MV-4-11 (cell line): Measurements from ENCODE around the gene PTCD3.

ENCODE experiments used
- DNase-seq: peaks from one replicate; lab custom pipeline; 2025; lab: John Stamatoyannopoulos, UW

PTCD3 gene

DNA sequence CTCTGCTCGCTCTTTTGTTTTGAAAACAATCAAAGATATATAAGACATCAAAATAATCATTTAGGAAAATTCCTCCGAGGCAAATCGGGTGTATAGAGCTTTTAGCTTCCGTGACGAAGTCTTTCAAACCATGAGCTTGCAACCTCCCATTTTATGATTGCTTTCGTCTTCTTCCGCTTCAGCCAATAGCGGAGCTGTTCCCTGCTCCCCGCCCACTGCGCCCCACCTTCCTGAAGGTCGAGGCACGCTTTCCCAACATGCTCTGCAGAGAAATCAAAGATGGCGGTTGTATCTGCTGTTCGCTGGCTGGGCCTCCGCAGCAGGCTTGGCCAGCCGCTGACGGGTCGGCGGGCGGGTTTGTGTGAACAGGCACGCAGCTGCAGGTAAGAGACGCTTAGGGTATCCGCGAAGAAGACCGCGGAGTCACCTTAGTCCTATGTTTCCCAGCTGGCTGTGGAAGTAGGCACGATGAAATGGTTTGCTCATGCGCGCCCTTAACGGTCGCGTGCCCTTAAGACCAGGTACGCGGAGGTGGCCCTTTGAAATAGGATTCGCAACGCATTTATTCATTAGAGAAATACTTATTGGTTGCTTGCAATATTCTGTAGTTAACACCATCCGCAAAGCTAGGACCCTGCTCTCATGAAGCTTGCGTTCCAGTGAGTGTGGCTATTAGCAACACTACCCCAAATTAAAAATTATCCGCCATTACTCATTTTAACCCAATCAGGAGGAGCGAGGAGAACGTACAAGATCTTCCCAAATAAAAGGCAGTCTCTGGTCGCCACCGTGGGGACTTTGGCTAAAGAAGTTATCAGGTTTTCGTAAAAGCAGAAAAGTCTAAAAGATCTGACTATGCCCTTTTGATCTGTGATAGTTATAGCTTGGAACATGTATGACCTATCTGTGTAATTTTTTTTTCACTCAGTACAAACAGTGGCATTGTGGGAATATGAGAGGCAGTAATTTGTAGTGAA lies at the start of gene PTCD3:
Gene PTCD3, plus strand, starts transcription at position 267 of the 977 bp plus-strand sequence. Its CDS starts 13 bp downstream, at position 280.
- peak; percentile 94 for DNase-seq

DNA sequence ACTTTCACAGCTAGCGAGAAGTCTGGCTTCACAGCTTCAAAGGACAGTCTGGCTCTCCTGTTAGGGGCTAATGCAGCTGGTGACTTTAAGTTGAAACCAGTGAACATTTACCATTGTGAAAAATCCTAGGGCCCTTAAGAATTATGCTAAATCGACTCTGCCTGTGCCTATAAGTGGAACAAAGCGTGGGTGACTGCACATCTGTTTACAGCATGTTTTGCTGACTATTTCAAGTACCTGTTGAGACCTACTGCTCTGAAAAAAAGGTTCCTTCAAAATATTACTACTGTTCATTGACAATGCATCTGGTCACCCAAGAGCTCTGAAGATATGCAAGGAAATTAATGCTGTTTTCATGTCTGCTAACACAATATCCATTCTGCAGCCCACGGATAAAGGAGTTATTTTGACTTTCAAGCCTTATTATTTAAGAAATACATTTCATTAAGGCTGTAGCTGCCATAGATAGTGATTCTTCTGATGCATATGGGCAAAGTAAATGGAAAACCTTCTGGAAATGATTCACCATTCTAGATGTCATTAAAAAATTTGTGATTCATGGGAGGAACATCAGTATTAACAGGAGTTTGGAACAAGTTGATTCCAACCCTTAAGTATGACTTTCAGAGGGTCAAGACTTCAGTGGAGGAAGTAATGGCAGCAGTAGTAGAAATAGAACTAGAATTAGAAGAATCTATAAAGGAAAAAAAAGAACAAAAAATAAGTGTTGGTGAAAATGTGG lies 49.3 kb upstream of the PTCD3 start:
- no peak for DNase-seq

DNA sequence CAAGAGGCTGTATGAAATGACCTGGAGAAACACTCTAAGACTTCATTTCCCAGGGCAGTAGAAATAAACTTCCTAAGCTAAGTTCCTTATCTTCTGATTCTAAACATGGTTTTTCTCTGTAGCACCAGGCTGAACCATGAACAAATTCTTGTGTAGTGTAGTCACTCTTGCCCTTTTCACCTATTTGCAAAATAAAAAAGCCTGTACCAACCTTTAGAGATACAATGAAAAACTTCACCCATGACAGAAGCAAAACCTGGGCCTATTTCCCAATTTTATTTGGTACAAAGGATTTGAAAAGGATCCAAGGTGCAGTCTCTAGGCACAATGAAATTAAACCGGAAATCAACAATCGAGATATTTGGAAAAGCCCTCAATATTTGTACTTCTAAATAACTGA lies 44.0 kb upstream of the PTCD3 start:
- DNase-seq: no peak

DNA sequence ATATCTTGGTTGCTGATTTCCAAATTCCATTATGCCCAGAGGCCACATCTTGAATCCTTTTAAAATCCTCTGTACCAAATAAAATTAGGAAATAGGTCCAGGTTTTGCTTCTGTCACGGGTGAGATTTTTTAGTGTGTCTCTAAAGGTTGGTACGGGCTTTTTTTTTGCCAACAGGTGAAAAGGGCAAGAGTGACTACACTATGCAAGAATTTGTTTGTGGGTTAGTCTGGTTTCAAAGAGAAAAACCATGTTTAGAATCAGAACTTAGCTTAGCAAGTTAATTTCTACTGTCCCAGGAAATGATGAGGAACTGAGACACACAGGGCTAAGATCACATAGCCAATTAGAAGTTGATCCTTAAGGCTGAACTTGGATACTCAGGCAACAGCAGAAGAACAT lies 42.0 kb upstream of the PTCD3 start:
- no peak for DNase-seq

DNA sequence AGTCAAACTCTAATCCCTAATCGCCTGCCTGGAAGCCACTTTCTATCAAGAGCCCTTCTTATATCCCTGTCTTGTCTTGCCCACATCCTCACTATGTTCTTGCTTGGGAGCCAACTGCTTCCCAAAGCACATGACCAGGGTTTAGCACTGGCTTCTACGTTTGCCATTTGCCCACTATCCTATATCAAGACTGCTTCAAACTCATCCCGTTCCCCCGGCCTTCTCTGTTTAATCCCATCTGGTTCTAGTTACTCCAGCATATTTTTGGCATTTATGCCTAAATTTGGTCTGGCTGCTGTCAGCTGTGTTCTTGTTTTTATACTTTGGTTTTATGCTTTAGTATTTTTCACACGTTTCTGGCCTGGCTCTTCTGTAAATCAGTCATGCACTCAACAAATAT lies 40.5 kb upstream of the PTCD3 start:
- no peak for DNase-seq

DNA sequence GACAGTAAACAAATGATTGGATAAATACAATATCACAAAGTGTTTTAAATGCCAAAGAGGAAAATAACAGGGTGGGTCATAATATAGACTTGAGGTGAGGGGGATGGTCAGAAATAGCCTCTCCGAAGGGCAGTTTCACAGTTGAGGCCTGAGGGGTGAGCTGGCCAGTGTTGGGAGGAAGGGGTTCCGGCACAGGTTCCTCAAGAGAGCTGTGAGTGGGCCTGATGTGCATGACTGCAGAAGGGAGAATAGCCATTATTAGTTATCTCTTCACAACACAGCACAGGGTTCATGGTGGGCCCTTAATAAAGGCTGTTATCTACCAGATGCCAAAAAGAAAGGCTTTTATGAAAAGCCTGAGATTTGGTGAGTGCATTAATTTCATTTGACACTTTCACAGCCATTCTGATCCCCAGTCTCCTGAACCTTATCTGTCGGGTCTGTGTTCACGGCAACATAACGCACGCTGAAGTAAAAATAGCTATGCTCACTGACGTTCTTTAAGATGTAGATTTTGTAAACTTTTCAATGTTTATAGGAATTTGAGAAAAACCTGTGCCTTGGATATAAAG lies 39.9 kb upstream of the PTCD3 start:
- no peak for DNase-seq

DNA sequence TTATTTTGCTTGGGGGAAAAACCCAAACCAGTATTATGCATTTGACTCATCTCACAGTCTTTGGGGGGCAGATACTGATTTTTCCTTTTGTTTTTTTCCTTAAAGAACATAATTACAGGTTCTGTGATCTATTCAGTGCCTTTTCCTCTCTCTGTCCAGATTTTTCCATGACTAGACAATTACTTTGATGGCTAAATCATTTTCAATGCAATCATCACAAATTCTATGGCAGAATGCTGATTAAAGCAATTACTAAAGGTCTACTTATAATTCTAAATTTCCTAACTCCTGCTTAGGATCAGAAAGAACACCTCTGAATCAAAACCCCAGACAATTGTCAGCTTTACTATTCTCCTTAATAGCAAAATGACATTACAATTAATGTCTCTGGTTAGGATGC lies 39.1 kb upstream of the PTCD3 start:
- no peak for DNase-seq

DNA sequence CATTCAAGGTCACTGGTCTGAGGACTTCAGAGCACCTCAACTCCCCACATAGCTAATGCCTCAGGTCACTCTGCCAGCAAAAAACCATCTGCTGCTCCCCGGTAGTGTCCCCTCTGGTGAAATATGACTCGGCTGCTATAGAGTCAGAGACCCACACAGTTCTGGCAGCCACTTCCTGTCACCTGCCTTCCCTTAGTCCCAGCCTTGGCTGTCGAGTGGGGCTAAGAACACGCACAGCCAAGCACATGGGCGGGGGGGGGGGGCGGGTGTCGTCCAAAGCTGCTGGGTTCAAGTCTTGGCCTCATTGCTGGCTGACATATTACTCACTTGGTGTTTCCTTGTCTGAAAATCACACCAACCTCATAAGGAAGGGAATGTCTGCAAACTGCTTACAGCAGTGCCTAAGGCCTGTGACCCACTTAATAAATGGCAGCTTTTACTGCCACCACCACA lies 37.9 kb upstream of the PTCD3 start:
- no peak for DNase-seq

DNA sequence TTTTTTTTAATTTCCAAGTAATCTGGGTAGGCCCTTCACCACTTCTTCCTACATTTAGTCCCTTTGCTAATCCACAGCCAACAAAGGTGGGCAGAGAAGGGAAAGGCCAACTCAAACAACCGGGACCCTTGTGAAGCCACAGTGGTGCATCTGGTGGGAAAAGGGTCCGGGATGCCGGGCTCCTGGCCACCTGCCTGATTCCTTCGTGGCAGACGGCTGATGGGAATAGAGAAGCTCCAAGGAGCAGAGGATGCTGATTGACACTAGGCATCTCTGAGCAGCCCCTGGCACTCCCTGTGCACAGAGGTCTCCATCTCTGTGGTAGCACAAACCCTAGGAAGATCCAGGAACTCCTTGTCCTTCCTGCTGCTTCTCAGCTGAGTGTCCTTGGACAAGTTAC lies 37.4 kb upstream of the PTCD3 start:
- no peak for DNase-seq

DNA sequence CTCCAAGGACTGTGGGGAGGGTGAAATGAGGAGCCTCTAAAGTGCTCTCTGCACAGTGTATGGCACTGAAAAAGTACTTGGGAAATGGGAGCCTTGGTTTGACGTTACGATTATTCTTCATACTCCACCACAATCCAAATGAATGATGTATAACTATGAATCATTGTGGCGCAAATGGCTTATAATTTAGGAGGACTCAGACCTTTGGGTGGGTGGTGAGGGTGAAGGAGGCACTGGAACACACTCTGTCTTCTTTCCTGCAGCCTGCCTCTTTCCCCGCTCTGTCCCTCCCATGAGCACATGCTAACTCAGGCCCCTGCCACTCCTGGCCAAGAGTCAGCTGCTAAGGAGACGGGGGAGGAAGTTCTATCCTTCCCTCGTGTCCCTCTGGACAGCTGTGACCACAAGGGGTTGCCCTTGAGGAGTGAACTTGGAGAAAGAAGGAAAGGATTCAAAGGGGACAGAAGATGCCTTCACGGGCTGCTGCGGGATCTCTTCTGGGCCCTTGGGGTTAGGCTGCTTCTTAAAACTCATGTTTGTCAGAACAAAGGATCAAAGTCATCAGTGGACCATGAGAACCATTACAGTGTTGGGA lies 36.8 kb upstream of the PTCD3 start:
- DNase-seq: no peak

DNA sequence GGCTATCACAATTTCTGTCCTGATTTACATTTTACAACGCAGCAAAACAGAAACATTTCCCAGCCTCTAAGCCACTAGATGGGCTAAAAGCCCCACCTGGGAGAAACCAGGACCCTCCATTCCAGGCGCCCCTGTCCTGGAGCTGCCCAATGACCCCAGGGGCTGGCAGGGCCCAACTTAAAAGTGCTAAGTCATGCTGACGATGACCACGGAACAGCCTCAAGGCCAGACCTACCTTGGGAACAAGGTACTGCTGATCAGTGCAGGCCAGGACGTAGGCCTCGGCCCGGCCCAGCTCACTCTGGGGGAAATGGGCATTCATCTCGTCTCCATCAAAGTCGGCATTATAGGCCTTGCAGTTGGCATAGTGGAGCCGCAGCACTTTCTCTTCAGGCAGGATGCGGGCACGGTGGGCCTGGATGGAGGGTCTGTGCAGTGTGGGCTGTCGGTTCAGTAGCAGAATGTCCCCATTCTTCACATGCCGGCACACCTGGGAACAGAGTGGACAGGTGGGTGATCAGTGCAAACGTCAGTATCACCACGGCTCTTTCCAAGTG lies 36.2 kb upstream of the PTCD3 start:
- no peak for DNase-seq

DNA sequence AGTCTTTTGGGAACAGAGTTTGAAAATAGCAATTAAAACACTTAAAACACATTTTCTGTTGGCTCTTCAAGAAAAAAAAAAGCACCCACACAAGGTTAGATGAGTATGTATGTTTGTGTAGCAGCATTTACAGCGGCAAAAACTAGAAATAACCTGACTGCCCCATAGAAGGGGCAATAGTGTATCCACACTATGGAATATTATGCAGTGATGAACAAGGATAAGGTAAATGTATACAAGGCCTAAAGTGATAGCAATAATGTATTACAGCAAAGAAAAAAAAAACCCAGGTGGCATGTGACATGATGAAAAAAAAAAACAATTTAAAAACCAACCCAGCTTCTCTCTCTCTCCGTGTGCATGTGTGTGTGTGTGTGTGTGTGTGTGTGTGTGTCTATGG lies 35.2 kb upstream of the PTCD3 start:
- DNase-seq: no peak

DNA sequence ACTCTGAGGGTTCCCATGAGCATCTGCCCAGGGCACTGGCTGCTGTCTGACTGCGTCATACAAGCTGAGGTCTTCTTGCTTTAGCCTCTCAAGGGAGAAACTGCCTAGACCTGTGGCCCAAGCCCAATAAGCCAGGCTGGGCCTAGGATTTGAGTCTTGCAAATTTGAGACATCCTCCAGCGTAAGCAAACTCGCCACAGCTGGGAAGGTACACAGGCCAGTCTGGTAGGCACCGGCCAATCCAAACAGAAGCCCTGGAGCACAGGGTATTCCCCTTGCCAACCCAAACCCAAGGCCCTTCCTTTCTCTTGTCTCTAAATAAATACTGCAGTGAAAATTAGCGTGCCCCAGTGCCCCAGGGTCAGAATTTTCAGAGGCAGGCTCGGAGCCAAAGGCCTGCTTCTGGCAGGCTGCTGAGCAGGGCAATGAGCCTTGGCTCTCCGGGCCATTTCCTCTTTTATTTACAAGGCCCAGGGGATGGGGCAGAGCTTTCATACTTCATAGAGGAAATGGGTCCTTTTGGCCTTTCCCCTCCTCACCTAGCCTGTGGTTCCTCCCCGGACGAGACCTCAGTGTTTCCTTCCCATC lies 33.7 kb upstream of the PTCD3 start:
- peak; percentile 81 for DNase-seq

DNA sequence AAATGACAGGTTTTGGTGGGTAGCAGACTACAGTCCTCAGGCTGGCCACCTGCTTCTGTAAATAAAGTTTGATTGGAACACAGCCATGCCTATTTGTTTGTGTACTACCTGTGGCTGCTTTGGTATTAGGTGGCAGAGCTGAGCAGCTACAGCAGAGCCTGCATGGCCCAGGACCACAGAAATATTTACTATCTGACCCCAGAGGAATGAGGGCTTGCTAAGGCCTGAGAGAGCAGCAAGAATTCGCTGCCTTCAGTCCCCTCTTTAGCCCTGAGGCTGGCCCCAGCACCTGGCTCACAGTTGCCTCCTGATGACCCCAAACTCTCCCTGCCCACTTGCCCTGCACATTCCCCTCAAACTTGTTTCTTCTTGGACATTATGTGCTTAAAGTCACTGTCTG lies 32.8 kb upstream of the PTCD3 start:
- DNase-seq: no peak

DNA sequence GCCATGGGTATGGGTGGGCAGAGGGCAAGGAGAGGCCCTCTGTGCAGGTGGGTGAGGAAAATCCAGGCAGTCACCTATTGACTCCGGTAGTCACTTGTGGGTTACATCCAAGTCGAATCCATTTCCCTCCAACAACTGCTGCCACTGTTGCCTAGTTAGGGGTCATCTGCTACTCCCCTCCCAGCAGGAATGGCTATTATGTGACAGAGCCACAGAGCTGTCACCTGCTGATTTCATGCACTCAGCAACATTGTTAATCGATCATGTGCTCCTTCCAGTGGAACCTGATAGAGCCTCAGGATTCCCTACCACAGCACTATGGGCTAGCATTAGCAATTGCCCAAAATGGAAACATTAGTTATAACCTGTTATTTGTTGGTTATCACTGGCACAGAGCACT lies 31.8 kb upstream of the PTCD3 start:
- DNase-seq: no peak

DNA sequence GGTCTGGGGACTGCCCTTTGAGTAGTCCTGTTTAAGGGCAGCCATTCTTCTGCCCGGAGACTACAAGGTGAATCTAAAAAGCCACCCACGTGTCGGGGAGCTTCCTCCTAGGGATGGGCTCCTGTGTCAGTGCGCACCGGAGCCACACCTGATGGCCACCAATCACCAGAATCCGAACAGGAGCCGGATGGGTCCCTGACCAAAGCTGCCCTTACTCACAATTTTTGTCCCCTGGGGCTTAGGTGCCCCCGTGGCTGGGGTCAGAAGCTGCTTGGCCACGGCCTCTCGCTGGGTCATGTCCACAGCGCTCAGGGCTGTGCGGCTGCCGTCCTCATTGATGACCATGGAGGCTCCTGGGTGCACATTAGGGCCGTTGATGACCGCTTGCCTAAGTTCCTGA lies 31.2 kb upstream of the PTCD3 start:
- DNase-seq: no peak

DNA sequence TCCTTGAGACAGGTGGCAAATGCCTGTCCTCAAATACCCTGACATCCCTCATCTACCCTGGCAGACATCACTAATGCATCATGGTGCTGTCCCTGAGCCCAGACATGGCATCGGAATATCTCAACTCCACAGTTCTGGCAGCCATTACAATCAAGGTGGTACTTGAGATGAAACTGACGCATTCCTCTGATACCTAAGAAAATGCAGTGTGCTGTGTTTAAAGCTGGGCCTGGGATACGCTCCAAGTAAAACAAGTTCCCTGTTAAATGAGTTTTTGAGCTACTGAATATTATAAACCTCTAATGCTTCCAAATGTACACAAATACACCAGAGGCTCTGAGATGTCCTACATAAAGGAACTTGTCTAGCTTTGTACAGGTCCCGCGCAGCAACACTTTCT lies 30.1 kb upstream of the PTCD3 start:
- DNase-seq: no peak

DNA sequence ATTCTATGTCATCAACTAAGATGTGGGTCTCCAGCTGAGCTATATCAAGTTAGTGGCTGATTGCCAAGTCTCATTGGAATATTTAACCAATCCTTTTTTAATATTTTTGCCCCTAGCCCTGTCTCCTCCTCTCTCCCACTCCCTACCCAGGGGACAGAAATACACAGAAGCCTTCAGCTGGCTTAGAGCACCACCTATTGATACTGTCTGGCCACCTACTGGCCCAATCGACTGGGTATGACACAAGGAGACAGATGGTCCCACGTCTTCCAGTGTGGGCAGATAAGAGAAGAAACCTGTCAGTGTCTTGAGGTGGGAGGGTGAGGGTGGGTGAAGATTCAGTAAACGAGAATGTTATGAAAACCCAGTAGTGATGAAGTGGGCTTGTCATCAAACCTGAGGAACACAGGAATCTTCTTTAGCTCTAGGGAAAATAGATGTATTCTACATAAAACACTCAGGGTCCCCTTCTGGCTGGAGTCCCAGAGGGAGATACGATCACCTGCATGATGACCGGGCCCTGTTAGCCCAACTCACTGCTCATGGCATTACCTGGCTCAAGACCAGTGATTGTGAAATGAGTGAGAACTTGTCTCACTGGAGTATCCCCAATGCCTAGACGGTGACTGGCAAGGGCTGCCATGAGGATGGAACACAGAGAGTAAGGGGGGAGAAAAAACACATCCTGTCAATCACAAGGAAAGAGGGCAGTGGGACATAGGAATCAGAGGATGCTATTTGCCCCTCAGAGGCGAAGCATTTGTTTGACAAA lies 27.1 kb upstream of the PTCD3 start:
- no peak for DNase-seq

DNA sequence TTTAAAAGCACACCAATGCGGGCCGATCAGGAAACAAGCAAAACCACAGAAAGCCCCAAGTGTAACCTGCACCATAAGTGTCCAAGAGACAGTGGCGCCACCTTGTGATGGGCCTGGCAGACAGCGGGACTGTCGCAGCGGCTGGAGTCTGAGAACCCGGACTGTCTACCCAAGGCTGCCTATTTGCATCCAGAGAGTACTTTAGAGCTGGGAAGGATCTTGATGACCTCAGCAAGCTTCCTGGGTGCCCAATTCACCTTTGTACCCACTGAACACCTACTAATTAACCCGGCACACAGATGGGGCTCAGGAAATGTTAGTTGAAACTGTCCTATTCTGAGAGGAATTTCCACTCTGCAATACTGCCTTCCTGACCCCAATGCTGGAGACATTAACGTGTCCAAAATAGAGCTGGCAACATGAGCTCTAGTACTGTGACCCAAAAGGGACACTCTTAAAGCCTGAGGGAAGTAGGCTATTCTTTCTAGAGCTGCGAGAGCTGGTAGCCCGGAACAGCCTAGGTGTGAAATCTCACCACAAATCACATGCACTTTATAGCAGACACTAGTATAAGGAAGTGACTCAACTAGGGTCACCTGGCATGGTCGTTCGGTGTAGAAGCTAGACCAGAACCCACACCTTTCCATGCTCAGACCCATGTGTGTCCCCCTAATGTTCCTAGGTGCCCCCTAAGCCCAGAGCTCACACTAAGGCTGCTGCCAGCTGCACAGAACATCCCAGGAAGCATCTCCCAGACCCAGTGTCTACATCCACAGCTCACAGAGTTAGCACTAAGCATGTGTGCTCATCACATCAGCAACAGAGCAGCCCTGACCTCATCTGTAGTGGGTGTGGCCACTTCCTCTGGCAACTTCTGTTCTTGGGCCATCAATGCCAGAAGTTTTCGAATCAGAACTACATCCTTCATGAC lies 25.8 kb upstream of the PTCD3 start:
- peak; percentile 58 for DNase-seq

DNA sequence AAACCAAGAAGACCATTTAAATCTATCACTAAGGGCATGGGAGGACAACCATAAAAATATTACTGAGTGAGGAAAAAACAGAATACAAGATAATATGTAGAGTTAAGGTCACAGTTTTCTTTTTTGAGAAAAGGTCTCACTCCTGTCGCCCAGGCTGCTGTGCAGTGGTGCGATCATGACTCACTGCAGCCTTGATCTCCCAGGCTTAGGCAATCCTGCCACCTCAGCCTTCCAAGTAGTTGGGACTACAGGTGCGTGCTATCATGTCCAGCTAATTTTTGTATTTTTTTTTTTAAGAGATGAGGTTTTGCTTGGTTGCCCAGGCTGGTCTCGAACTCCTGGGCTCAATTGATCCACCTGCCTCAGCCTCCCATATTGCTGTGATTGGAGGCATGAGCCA lies 24.3 kb upstream of the PTCD3 start:
- DNase-seq: no peak
